ENCODE measurements around the gene SRGAP3.

The SRGAP3 gene

GRCh38 chr3:9036404-9037131 lies 212.9 kb downstream of the SRGAP3 start:
- no peak for DNase-seq

GRCh38 chr3:9035961-9036360 lies 213.5 kb downstream of the SRGAP3 start:
- no peak for DNase-seq

GRCh38 chr3:9035473-9035872 lies 214.0 kb downstream of the SRGAP3 start:
- DNase-seq, result no peak

GRCh38 chr3:9033867-9034266 lies 215.6 kb downstream of the SRGAP3 start:
- DNase-seq, result no peak

- no peak for DNase-seq
These were observed 217.1 kb downstream of the SRGAP3 start for GRCh38 chr3:9032231-9032777.

- DNase-seq, result no peak
These were observed 219.4 kb downstream of the SRGAP3 start for GRCh38 chr3:9030034-9030433.

GRCh38 chr3:9028134-9028533 lies 221.3 kb downstream of the SRGAP3 start:
- DNase-seq, result no peak

GRCh38 chr3:9026320-9027045 lies 223.0 kb downstream of the SRGAP3 start:
- DNase-seq, result no peak

GRCh38 chr3:9024341-9024740 lies 225.1 kb downstream of the SRGAP3 start:
- no peak for DNase-seq

- no peak for DNase-seq
These were observed 226.2 kb downstream of the SRGAP3 start for GRCh38 chr3:9023226-9023590.

- DNase-seq, result no peak
These were observed 226.9 kb downstream of the SRGAP3 start for GRCh38 chr3:9022305-9023225.

- DNase-seq, result no peak
These were observed 228.0 kb downstream of the SRGAP3 start for GRCh38 chr3:9021271-9022009.

GRCh38 chr3:9020426-9020825 lies 229.0 kb downstream of the SRGAP3 start:
- no peak for DNase-seq

- no peak for DNase-seq
These were observed 230.0 kb downstream of the SRGAP3 start for GRCh38 chr3:9019259-9019961.

- DNase-seq, result no peak
These were observed 234.2 kb downstream of the SRGAP3 start for GRCh38 chr3:9015250-9015649.

- DNase-seq, result no peak
These were observed 235.5 kb downstream of the SRGAP3 start for GRCh38 chr3:9013782-9014563.

- no peak for DNase-seq
These were observed 236.9 kb downstream of the SRGAP3 start for GRCh38 chr3:9012521-9012920.

- no peak for DNase-seq
These were observed 239.4 kb downstream of the SRGAP3 start for GRCh38 chr3:9009976-9010545.

GRCh38 chr3:9008550-9009255 lies 240.7 kb downstream of the SRGAP3 start:
- no peak for DNase-seq

- DNase-seq, result no peak
These were observed 241.5 kb downstream of the SRGAP3 start for GRCh38 chr3:9007928-9008327.

Data from activated CD8-positive, alpha-beta memory T cell treated with anti-CD3 and anti-CD28 coated beads, Interleukin-2, amount 50 U/mL, for 48 hours (primary cell).